Inferior parietal cortex (tissue), 1 donor: ENCODE data around the gene TIMP2.

Experiments
- DNase-seq: peaks from one replicate; pipeline ENCODE4 v3.0.0-alpha.2; 2016; ENCODE audit errors: extremely low spot score

Gene TIMP2

DNA sequence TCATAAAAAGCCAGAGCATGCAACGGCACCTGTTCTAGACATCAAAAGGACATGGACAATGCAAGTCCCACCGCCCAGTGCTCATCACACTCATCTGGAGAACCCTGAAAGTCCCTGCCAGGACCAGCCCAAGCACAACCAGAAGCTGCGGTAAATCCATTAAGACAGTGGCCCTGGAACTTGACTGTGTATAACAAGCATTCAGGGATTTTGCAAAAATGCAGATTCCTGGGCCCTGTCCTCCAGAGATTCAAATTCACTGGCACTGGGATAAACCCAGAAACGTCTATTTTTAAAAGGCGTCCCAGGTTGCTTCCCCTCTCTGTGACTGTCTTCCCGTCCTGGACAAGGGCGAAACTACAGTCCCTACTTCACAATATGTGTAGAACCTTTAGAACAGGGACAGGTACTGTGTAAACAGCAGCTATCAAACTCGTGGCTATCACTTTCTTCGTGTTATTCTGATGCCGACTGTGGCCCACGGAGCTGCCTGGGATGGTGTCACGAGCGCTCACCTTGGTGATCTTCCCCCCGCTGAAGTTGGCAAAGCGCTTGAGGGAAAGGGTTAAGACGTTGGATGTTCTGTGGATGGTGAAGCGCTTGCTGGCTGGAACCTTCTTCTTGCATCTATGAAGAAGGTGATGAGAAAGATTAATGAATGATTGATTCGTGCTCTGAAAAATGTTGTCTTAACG lies 106.9 kb downstream of the TIMP2 start:
- DNase-seq: no peak

GRCh38 chr17:78817123-78817522 lies 108.1 kb downstream of the TIMP2 start:
- DNase-seq: no peak

DNA sequence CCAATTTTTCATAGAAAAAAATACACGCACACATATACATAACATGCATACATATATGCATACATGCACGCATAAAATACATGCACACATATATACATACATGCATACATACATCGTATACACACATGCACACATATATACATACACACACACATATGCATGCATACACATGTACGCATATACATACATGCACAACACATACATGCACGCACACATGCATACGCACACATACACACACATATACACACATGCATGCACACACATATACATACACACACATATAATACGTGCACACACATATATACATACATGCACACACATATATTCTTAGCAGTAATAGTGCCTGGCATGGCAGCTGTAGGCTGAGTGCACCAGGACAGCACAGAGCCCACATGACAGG lies 109.5 kb downstream of the TIMP2 start:
- DNase-seq: no peak

GRCh38 chr17:78812855-78813254 lies 112.3 kb downstream of the TIMP2 start:
- no peak for DNase-seq

DNA sequence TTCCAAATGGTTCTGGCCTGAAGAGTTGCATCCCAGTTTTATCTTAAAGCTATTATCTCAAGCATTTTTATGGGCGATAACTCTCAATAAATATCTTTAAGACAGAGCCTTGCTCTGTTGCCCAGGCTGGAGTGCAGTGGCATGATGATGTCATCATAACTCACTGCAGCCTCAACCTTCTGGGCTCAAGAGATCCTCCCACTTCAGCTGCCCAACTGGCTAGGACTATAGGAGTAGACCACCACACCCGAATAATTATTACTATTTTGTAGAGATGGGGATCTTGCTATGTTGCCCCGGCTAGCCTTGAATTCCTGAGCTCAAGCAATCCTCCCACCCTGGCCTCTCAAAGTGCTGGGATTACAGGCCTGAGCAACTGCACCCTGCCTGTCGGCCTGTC lies 117.0 kb downstream of the TIMP2 start:
- DNase-seq: no peak

- DNase-seq: no peak
Observed at GRCh38 chr17:78806451-78806850, 118.7 kb downstream of the TIMP2 start.

DNA sequence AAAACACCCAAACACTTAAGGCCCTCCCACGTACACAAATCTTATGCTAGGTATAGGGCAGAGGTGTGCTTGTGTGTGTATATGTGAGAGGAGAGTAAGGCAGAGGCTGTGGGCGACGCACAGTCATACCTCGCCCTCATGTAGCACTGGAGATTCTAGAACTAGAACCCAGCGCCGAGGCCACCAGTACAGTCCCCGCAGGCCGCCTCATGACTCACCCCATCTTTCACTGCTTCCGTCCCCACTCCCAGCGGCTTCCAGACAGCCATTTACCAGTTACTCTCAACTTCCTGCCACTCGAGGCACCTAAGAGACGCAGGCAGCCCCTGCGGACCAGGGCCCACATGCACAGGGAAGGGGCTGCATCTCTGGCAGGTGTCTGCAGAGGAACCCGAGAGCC lies 119.9 kb downstream of the TIMP2 start:
- DNase-seq: no peak

DNA sequence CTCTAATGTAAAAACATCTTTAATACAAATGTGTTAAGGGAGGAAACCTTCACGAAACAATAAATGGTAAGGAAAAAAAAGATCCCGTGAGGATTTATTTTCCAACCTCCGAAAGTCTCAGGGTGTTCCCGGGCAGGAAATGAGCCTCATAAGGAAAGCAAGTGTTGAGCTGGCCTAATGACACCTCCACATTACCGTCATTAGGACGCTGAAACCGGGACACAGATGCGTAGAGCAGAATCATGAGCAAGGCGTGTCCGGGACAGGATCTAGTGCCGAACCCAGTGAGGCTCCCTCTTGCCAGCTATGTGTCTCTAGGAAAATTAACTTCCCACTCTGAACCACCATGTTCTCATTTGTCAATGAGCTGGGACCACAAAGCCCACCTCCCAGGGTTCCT lies 120.4 kb downstream of the TIMP2 start:
- no peak for DNase-seq

DNA sequence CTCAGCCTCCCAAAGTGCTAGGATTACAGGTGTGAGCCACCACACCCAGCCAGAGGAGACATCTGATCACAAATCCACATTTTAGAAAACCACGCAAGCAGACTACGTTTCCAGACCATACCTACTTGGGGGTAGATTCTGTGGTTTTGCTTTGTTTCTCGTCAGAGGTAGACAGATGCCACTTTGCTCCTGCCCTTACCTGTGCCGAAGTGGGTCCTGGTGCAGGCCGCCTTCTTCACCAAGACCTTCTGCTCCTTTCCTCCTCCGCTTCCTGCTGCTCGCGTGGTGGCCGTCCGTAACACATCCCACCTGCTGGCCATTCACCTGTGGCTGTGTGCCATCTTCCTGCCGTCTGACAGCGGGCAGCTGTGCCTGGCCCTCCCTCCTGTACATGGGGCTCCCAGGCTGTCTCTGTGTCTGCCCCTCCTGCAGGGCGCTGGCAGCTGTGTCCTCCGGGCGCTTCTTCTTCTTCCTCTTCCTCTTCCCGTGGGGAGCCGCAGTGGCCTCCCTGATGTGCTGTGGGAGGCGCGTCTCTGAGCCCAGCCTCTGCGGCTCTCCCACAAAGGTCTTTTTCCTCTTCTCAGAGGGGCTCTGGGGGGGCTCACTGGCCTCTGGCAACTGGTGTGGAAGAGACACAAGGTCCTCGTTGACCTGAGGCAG lies 121.9 kb downstream of the TIMP2 start:
- no peak for DNase-seq
